GM18505 (cell line): Measurements from ENCODE around the gene USP53.
"Not testable (repeated sequence)": the region's sequence is repeated elsewhere in the genome, so short reads cannot be mapped to it uniquely, and the experiment has no call there.

Experiments
- ATAC-seq: cut with Tn5 transposase; IDR thresholded peaks from one replicate; pipeline ENCODE4 v1.9.1; 2021; ENCODE audit not compliant: unreplicated experiment
- POLR2A ChIP-seq: IDR thresholded peaks from 4 replicates; pipeline ENCODE4 v1.6.1; 2011; ENCODE audit warnings: borderline replicate concordance; ENCODE audit not compliant: insufficient read depth, insufficient read length; ENCODE audit errors: extremely low read depth

The USP53 gene

GRCh38 chr4:119329835-119330620 is 117.5 kb downstream of the USP53 start:
- no peak for ATAC-seq
- no peak for TF ChIP-seq POLR2A

DNA sequence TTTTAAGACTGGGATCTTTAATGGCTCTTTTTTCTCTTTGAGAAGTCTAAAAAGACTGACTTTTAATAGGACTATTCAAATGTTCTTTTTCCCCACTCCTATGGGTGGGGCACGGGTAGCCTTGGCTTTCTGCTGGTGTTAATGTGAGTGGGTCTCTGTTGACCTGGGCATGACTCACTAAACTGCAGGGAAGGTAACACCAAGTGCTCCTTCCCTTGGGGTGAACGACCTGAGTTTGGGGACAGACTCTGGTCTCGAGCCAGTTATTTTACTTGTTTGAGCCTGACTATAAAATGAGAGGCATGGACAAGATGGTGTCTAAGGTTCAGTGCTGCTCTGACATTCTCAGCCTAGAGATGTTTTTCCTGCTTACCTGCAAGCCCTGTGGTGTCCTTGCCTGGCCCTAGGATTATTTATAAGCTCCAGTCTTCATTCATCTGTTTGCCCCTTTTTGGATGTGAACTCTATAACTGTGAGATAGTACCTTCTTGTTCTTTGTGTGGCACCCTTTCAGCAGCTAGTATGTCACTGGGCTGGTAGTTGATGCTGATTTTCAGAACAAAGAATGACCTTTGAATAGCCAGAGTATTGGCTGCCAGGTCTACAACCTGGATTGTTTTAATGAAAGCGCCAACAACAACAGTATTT is 123.9 kb downstream of the USP53 start:
- ATAC-seq, result not testable (repeated sequence)

DNA sequence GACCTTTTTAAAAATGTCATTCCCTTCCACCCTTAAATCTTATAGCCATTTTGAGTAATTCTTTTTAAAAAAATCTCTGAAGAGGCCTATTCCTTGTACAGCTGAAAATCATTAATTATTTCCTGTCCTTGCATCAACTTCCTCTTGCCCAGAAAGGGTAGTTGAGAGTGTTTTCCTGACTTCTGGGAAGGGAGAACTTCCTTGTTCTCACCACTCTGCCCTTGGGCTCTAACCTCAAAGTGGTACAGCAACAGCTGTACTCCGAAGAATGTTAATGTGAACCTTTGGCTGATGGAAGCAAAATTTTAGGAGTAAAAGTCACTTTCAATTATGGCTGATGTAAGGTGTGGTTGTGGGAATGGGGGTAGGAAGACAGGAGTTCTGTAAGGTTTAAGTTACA is 124.5 kb downstream of the USP53 start:
- ATAC-seq, result no peak
- TF ChIP-seq POLR2A, result no peak

DNA sequence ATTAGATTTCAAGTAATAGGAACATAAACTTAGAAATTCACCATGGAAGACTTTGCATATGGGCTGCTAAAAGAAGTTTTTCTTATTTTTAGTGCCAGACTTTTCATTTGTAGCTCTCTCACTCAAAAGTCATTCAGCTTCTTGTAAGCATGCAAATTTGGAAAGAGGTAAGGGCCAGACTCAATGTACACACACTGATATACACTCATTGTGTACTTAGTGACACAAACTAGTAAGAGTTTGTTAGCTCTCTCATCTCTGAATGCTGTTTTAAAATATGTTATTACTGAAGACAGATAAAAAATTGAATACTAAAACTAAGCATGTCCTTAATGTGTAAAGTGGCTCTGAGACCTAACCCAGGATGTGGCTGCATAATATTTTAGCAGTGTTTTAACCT is 127.4 kb downstream of the USP53 start:
- ATAC-seq, result not testable (repeated sequence)

DNA sequence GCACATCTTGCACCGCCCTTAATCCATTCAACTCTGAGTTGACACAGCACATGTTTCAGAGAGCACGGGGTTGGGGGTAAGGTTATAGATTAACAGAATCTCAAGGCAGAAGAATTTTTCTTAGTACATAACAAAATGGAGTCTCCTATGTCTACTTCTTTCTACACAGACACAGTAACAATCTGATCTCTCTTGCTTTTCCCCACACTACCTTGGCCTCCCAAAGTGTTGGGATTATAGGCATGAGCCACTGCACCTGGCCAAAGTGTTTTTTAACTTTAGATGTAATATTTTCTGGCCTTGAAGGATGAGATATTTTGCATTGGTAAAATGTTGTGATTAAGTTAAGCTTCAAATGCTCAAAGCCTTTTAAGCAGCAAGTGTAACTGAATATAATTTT is 130.8 kb downstream of the USP53 start:
- ATAC-seq, result not testable (repeated sequence)
